ENCODE results near the gene RASGRP1. TPM values are rescaled to one million over a fixed set of nuclear protein-coding genes. Genes with fewer than 3 reads are reported as not detected.

The RASGRP1 gene
- total RNA-seq, 1 experiment from 2014 or later, result 0.39 TPM

- Histone ChIP-seq H3K27ac (no peak overlapping the region), H2AFZ (no peak overlapping the region), H3K4me1 (replicated peaks; ENCODE audit: insufficient read depth) (no peaks in the 10 kb centered on the region), H4K20me1 (ENCODE audit: insufficient read depth) (no peaks in the 10 kb centered on the region), H3K9me2 (ENCODE audit: insufficient read depth) (no peaks in the 10 kb centered on the region), H3K9me3 (ENCODE audit: insufficient read depth, low read depth) (no peaks in the 10 kb centered on the region), H3K4me2 (no peak overlapping the region), H3K4me3 (no peak overlapping the region), H3K36me3 (ENCODE audit: low read depth) (no peaks in the 10 kb centered on the region; the same call in 1 of the 2 replicates), H3F3A (ENCODE audit: insufficient read depth, low read depth) (no peaks in the 10 kb centered on the region), H3K27me3 (ENCODE audit: insufficient read depth, low read depth) (no peaks in the 10 kb centered on the region), H3K79me2 (ENCODE audit: low read depth) (no peaks in the 10 kb centered on the region)
- BruUV-seq (replicated peaks), result no TSS peak
- no peak for TF ChIP-seq EZH2 (IDR thresholded peaks at IDR 0.05; ENCODE audit: low read depth)
- TF ChIP-seq CTCF (conservative IDR thresholded peaks at IDR 0.05), result no peak
- intact Hi-C loops (cut with micrococcal nuclease; ENCODE audit: unreplicated experiment), result loop anchor here (10.0 kb wide), 1 partner anchor 86 kb away; the partner anchor contains the start of gene RASGRP1
- CTCF ChIA-PET, result no interaction called here
- POLR2A ChIA-PET (ENCODE audit: unreplicated experiment), result no interaction called here
- DNase-seq, result no peak
Measured at GRCh38 chr15:38479266-38479665, 85.3 kb downstream of the RASGRP1 start.

GRCh38 chr15:38477637-38478036, 87.0 kb downstream of the RASGRP1 start:
- Histone ChIP-seq H3F3A (ENCODE audit: insufficient read depth, low read depth) (no peaks in the 10 kb centered on the region), H3K4me2 (no peak overlapping the region), H3K9me2 (ENCODE audit: insufficient read depth) (no peaks in the 10 kb centered on the region), H4K20me1 (ENCODE audit: insufficient read depth) (no peaks in the 10 kb centered on the region), H3K36me3 (ENCODE audit: low read depth) (no peaks in the 10 kb centered on the region; the same call in 1 of the 2 replicates), H2AFZ (no peak overlapping the region), H3K4me1 (replicated peaks; ENCODE audit: insufficient read depth) (no peaks in the 10 kb centered on the region), H3K4me3 (no peak overlapping the region), H3K27ac (no peak overlapping the region), H3K79me2 (ENCODE audit: low read depth) (no peaks in the 10 kb centered on the region), H3K9me3 (ENCODE audit: insufficient read depth, low read depth) (no peaks in the 10 kb centered on the region), H3K27me3 (ENCODE audit: insufficient read depth, low read depth) (no peaks in the 10 kb centered on the region)
- no TSS peak for BruUV-seq (replicated peaks)
- CTCF ChIA-PET, result interaction anchor here (0.6 kb wide), 2 partner anchors 8 to 1188 kb away, joined by 3 read pairs; no protein-coding TSS in a partner anchor
- intact Hi-C loops (cut with micrococcal nuclease; ENCODE audit: unreplicated experiment), result loop anchor here (10.0 kb wide), 1 partner anchor 87 kb away; the partner anchor contains the start of gene RASGRP1
- no peak for DNase-seq
- POLR2A ChIA-PET (ENCODE audit: unreplicated experiment), result interaction anchor here (0.7 kb wide), 1 partner anchor 127 kb away, joined by 4 read pairs; no protein-coding TSS in a partner anchor
- TF ChIP-seq EZH2 (IDR thresholded peaks at IDR 0.05; ENCODE audit: low read depth) (no peak), CTCF (conservative IDR thresholded peaks at IDR 0.05) (no peak)

GRCh38 chr15:38476120-38476519, 88.5 kb downstream of the RASGRP1 start:
- Histone ChIP-seq H3K4me3 (no peak overlapping the region), H3K9me3 (ENCODE audit: insufficient read depth, low read depth) (no peaks in the 10 kb centered on the region), H2AFZ (no peak overlapping the region), H3F3A (ENCODE audit: insufficient read depth, low read depth) (no peaks in the 10 kb centered on the region), H3K27ac (no peak overlapping the region), H3K4me2 (no peak overlapping the region), H3K4me1 (replicated peaks; ENCODE audit: insufficient read depth) (no peaks in the 10 kb centered on the region), H3K9me2 (ENCODE audit: insufficient read depth) (no peaks in the 10 kb centered on the region), H3K27me3 (ENCODE audit: insufficient read depth, low read depth) (no peaks in the 10 kb centered on the region), H3K36me3 (ENCODE audit: low read depth) (no peaks in the 10 kb centered on the region), H4K20me1 (ENCODE audit: insufficient read depth) (no peaks in the 10 kb centered on the region), H3K79me2 (ENCODE audit: low read depth) (no peaks in the 10 kb centered on the region)
- intact Hi-C loops (cut with micrococcal nuclease; ENCODE audit: unreplicated experiment), result loop anchor here (10.0 kb wide), 1 partner anchor 89 kb away; the partner anchor contains the start of gene RASGRP1
- no TSS peak for BruUV-seq (replicated peaks)
- ChIA-PET POLR2A (ENCODE audit: unreplicated experiment) (no interaction called here), CTCF (no interaction called here)
- TF ChIP-seq EZH2 (IDR thresholded peaks at IDR 0.05; ENCODE audit: low read depth), result no peak
- TF ChIP-seq CTCF (conservative IDR thresholded peaks at IDR 0.05), result no peak
- no peak for DNase-seq

Measured in PC-9 (cell line).